ENCODE data around the gene LMOD1. TPM values are rescaled to one million over a fixed set of nuclear protein-coding genes. Genes with fewer than 3 reads are reported as not detected.

Gene LMOD1
- total and polyA plus RNA-seq, 2 of the 8 experiments (the other 6 are each of a cell fraction or from before 2014, with no cell fraction given): 0.77 to 1.4 TPM

DNA sequence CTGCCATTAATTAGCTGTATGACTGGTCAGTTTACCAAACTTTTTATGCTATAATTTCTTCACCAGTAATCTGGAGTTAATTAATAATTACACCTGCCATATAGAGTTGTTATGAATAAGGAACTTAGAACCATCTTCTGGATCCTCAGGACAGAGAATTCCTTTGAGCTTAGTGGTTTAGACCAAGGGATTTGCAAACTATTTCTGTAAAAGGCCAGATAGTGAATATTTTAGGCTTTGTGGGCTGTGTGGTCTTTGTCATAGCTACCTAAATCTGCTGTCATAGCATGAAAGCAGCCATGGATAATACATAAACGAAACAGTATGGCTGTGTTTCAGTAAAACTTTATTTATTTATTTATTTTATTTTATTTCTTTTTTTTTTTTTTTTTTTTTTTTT is 17.9 kb upstream of the LMOD1 start:
- 100% methylated on average over 1 of the region's 1 CpG; no CpG with 5 or more reads in 1 of the 2 experiments for WGBS, 2 experiments (ENCODE audit: extremely low coverage in 1 of 2, insufficient coverage in 1 of 2, insufficient read length in 1 of 2, insufficient replicate concordance in 2 of 2, low coverage in 1 of 2, low lambda C conversion rate in 2 of 2, missing lambda C conversion rate in 1 of 2)
- TF ChIP-seq HDAC6 (IDR thresholded peaks at IDR 0.05; ENCODE audit: low read depth, low read length): no peak
- no peak for TF ChIP-seq TBP (IDR thresholded peaks at IDR 0.05; ENCODE audit: low read depth, low read length)
- TF ChIP-seq BACH1 (IDR thresholded peaks at IDR 0.05; ENCODE audit: low read length): no peak
- no peak for TF ChIP-seq EGR1 (IDR thresholded peaks at IDR 0.05; ENCODE audit: borderline replicate concordance, low read depth, low read length)
- TF ChIP-seq, protein P1, sequence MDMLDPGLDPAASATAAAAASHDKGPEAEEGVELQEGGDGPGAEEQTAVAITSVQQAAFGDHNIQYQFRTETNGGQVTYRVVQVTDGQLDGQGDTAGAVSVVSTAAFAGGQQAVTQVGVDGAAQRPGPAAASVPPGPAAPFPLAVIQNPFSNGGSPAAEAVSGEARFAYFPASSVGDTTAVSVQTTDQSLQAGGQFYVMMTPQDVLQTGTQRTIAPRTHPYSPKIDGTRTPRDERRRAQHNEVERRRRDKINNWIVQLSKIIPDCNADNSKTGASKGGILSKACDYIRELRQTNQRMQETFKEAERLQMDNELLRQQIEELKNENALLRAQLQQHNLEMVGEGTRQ (IDR thresholded peaks at IDR 0.05; ENCODE audit: low read length): no peak
- TF ChIP-seq POLR2AphosphoS5 (IDR thresholded peaks at IDR 0.05; ENCODE audit: low read depth, low read length): no peak

More for the DNA sequence above, 17.9 kb upstream of the LMOD1 start:
- H3K4ac ChIP-seq (replicated peaks; ENCODE audit: insufficient read length, low read depth, low read length): no peak overlapping the region
- DNase-seq (ENCODE audit: low read depth in 1 of 2, low spot score in 2 of 2) (no peak), FAIRE-seq (no peak)
- no peak overlapping the region for H3K56ac ChIP-seq (replicated peaks; ENCODE audit: insufficient read length, low read depth, low read length)
- H2BK5ac ChIP-seq (ENCODE audit: low read depth, low read length): no peak overlapping the region
- H2AK5ac ChIP-seq (ENCODE audit: low read depth, low read length): no peak overlapping the region
- no peak overlapping the region for H4K8ac ChIP-seq (ENCODE audit: extremely low read depth, insufficient read depth, low read length)
- H2BK12ac ChIP-seq (ENCODE audit: low read depth, low read length): no peak overlapping the region
- H3K9ac ChIP-seq (replicated peaks in 1 of 4; ENCODE audit: extremely low read depth in 1 of 4, low read depth in 3 of 4, low read length in 3 of 4): no peak overlapping the region
- no peak overlapping the region for H3K23ac ChIP-seq (ENCODE audit: insufficient read length)
- H2AFZ ChIP-seq (ENCODE audit: low read length): no peak overlapping the region
- no peak overlapping the region for H3K4me3 ChIP-seq (ENCODE audit: extremely low read depth in 1 of 4, insufficient read depth in 2 of 4, low read depth in 3 of 4, low read length in 4 of 4)
- no peaks in the 10 kb centered on the region for H3K23me2 ChIP-seq (ENCODE audit: low read depth, low read length)
- no peak overlapping the region for H3K14ac ChIP-seq (ENCODE audit: insufficient read length)
- H2BK20ac ChIP-seq (ENCODE audit: low read length): no peak overlapping the region
- no peak overlapping the region for H3K4me2 ChIP-seq (ENCODE audit: insufficient read depth in 1 of 2, low read depth in 2 of 2, low read length in 2 of 2)
- H3K4me1 ChIP-seq (replicated peaks in 1 of 4; ENCODE audit: control insufficient read depth in 3 of 4, insufficient read depth in 4 of 4, low read length in 3 of 4): no peaks in the 10 kb centered on the region
- H3K9me3 ChIP-seq (ENCODE audit: insufficient read depth in 2 of 2, low read depth in 1 of 2, low read length in 1 of 2): no peaks in the 10 kb centered on the region
- H4K91ac ChIP-seq (replicated peaks; ENCODE audit: insufficient read length, low read length): no peak overlapping the region
- no peak overlapping the region for H2BK15ac ChIP-seq (ENCODE audit: low read length)
- no peaks in the 10 kb centered on the region for H3K79me1 ChIP-seq (ENCODE audit: low read depth, low read length)
- POLR2A ChIA-PET (ENCODE audit: partially characterized antibody): interaction anchor here (0.8 to 1.6 kb wide), 4 partner anchors 9 to 82 kb away, joined by 3 read pairs; partner anchors contain the start of gene TIMM17A
- no peak overlapping the region for H3K18ac ChIP-seq (ENCODE audit: extremely low read depth, low read length)
- no peak overlapping the region for H3K27ac ChIP-seq (ENCODE audit: low read depth, low read length)
- peaks cover 12 to 81% (median 54%) of the 10 kb centered on the region in 4 experiments for H3K36me3 ChIP-seq (ENCODE audit: control insufficient read depth in 2 of 4, insufficient read depth in 4 of 4, low read length in 3 of 4)
- H3K79me2 ChIP-seq (ENCODE audit: control insufficient read depth in 1 of 2, insufficient read depth in 2 of 2, low read length in 2 of 2): no peaks in the 10 kb centered on the region
- H4K20me1 ChIP-seq (replicated peaks in 1 of 2; ENCODE audit: control insufficient read depth in 1 of 2, insufficient read depth in 2 of 2, low read length in 2 of 2): peaks cover 4 to 8% of the 10 kb centered on the region in 2 experiments
- CTCF ChIA-PET (ENCODE audit: partially characterized antibody): interaction anchor here (0.6 to 10.4 kb wide), 4 partner anchors 19 to 84 kb away, joined by 3 to 85 read pairs (median 11); partner anchors contain the start of gene LMOD1
- H3K27me3 ChIP-seq (replicated peaks in 1 of 4; ENCODE audit: control insufficient read depth in 3 of 4, extremely low read depth in 1 of 4, insufficient read depth in 3 of 4, low read length in 3 of 4): no peaks in the 10 kb centered on the region
- H2BK120ac ChIP-seq (replicated peaks; ENCODE audit: low read depth, low read length): no peak overlapping the region
- H4K5ac ChIP-seq (ENCODE audit: insufficient read length, low read depth, low read length): no peak overlapping the region
